K562 (cell line): ENCODE results near the gene IL13. TPM values are rescaled to one million over a fixed set of nuclear protein-coding genes. Genes with fewer than 3 reads are reported as not detected.

ENCODE experiments used
- ATAC-seq: fragments of 200-7000 bp; cut with Tn5 transposase; 3 replicates; pipeline ENCODE4 v1.9.1; 2020; ENCODE audit warnings: moderate library complexity
- BruUV-seq: library from RNA; stranded (reverse); fragments of 400-500 nt; replicated peaks from 2 replicates; lab custom pipeline; 2021; lab: Mats Ljungman, UMichigan
- CTCF ChIA-PET: fragments of 300-600 bp; formaldehyde crosslinking; extraction: SDS; loops from one replicate; lab custom pipeline; 2021; ENCODE audit warnings: low intra/inter-chr PET ratio; lab: Yijun Ruan, JAX
- POLR2A ChIA-PET: fragments of 300-600, 350-650 bp; sonication (Branson Sonifier 250); formaldehyde crosslinking; extraction: SDS; loops from one replicate; lab custom pipeline; 2021; ENCODE audit warnings: antibody characterized with exemption, inconsistent platforms; lab: Yijun Ruan, JAX
- DNase-seq, 4 experiments: peaks; one replicate each; pipeline versions ENCODE4 v3.0.0 to v3.0.0-alpha.2; 2011 to 2018; ENCODE audit warnings: low spot score in 3 of 4, mixed read lengths in 3 of 4; ENCODE audit errors: extremely low read depth in 1 of 4
- FAIRE-seq: peaks from 2 replicates; lab custom pipeline; 2011; peaks lifted over from hg19 to GRCh38; lab: Jason Lieb, UNC
- H2AFZ ChIP-seq: 2 replicates; pipeline ENCODE4 v1.6.0; 2011; ENCODE audit warnings: low read depth, low read length, control low read depth, inconsistent platforms
- H3K27ac ChIP-seq: fragments of 200-600 bp; 3 replicates; pipeline ENCODE4 v1.8.0; 2011; ENCODE audit warnings: low read depth, mild to moderate bottlenecking, control low read depth, inconsistent platforms, low read length, moderate library complexity, mixed read lengths; ENCODE audit errors: extremely low read depth
- H3K27me3 ChIP-seq, 2 experiments: fragments of 300-600 bp in 1 of 2; 2 replicates in 1 of 2; 3 replicates in 1 of 2; pipeline versions ENCODE4 v1.6.0 to v1.8.0; 2011; ENCODE audit warnings: inconsistent platforms in 2 of 2, low read length in 2 of 2, mild to moderate bottlenecking in 1 of 2, mixed read lengths in 1 of 2, moderate library complexity in 1 of 2; ENCODE audit not compliant: control insufficient read depth in 2 of 2, insufficient read depth in 2 of 2
- H3K36me3 ChIP-seq: fragments of 300-600 bp; 3 replicates; pipeline ENCODE4 v1.8.0; 2011; ENCODE audit warnings: mild to moderate bottlenecking, low read length, inconsistent platforms; ENCODE audit not compliant: control insufficient read depth, insufficient read depth
- H3K4me1 ChIP-seq, 2 experiments: fragments of 200-600 bp in 1 of 2; replicated peaks in 1 of 2; 2 replicates in 1 of 2; 3 replicates in 1 of 2; pipeline versions ENCODE4 v1.5.1 to v1.8.0; 2011; ENCODE audit warnings: inconsistent platforms in 2 of 2, low read length in 2 of 2, mild to moderate bottlenecking in 1 of 2, mixed read lengths in 1 of 2, moderate library complexity in 1 of 2; ENCODE audit not compliant: control insufficient read depth in 2 of 2, insufficient read depth in 2 of 2
- H3K4me2 ChIP-seq: 2 replicates; pipeline ENCODE4 v1.6.1; 2011; ENCODE audit warnings: low read length, control low read depth, inconsistent platforms, mixed read lengths; ENCODE audit not compliant: insufficient read depth
- H3K4me3 ChIP-seq: fragments of 200-600 bp; sonication (generic), shearing (Covaris generic); 2 replicates; pipeline ENCODE4 v1.5.1; 2016; ENCODE audit warnings: control low read depth, inconsistent platforms
- H3K79me2 ChIP-seq: fragments of 200-600 bp; 3 replicates; pipeline ENCODE4 v1.8.0; 2011; ENCODE audit warnings: low read length, inconsistent platforms; ENCODE audit not compliant: control insufficient read depth, insufficient read depth
- H3K9ac ChIP-seq, 2 experiments: 2 replicates each; pipeline versions ENCODE4 v1.6.0 to v1.6.1; 2011; ENCODE audit warnings: low read depth in 2 of 2, low read length in 2 of 2, control low read depth in 1 of 2, inconsistent platforms in 1 of 2, mild to moderate bottlenecking in 1 of 2, mixed read lengths in 1 of 2; ENCODE audit not compliant: insufficient read depth in 1 of 2
- H3K9me1 ChIP-seq: one replicate; pipeline ENCODE4 v1.6.0; 2011; ENCODE audit warnings: inconsistent platforms, mild to moderate bottlenecking, low read length, moderate library complexity; ENCODE audit not compliant: control insufficient read depth, insufficient read depth
- H3K9me3 ChIP-seq: replicated peaks from 2 replicates; pipeline ENCODE4 v1.5.1; 2011; ENCODE audit warnings: low read depth, low read length, inconsistent platforms; ENCODE audit not compliant: control insufficient read depth, insufficient read depth
- H4K20me1 ChIP-seq: replicated peaks from 2 replicates; pipeline ENCODE4 v1.6.1; 2011; ENCODE audit warnings: low read length, inconsistent platforms, mixed read lengths; ENCODE audit not compliant: control insufficient read depth, insufficient read depth
- CTCF ChIP-seq, 3 experiments: IDR thresholded peaks in 2 of 3; conservative IDR thresholded peaks in 1 of 3; 2 replicates each; pipeline ENCODE4 v1.5.1; 2011 to 2012; ENCODE audit warnings: low read length in 3 of 3, mild to moderate bottlenecking in 3 of 3, control low read depth in 2 of 3, improper control_type of control experiment in 1 of 3, inconsistent platforms in 1 of 3, low read depth in 1 of 3, mixed read lengths in 1 of 3, moderate library complexity in 1 of 3; ENCODE audit not compliant: insufficient read depth in 2 of 3
- LARP7 ChIP-seq: fragments of 450-650 bp; IDR thresholded peaks from 2 replicates; pipeline ENCODE4 v1.6.1; 2016
- MAFG ChIP-seq: fragments of 450-650 bp; conservative IDR thresholded peaks from 2 replicates; pipeline ENCODE4 v1.6.1; 2016; ENCODE audit warnings: missing genetic modification characterization, missing compliant biosample characterization
- NELFE ChIP-seq: IDR thresholded peaks from 2 replicates; pipeline ENCODE4 v1.6.1; 2011; ENCODE audit warnings: mild to moderate bottlenecking; ENCODE audit not compliant: insufficient read depth, insufficient read length
- RAD21 ChIP-seq, 2 experiments: fragments of 250-450 bp in 1 of 2; fragments of 450-650 bp in 1 of 2; sonication (Bioruptor Pico) in 1 of 2; formaldehyde crosslinking in 1 of 2; IDR thresholded peaks in 1 of 2; conservative IDR thresholded peaks in 1 of 2; 2 replicates each; pipeline versions ENCODE4 v1.4.0 to v1.8.0; 2020 to 2022; ENCODE audit warnings: mild to moderate bottlenecking in 2 of 2, moderate library complexity in 1 of 2
- ZNF79 ChIP-seq: fragments of 250-450 bp; sonication (Bioruptor Pico); IDR thresholded peaks from 2 replicates; pipeline ENCODE4 v1.4.0; 2020; ENCODE audit warnings: low read depth, mild to moderate bottlenecking, moderate library complexity
- WGBS: fragments of 100-300 bp; shearing (Covaris generic); methylation state at CpG from one replicate; pipeline ENCODE4 v1.1.6; 2016; ENCODE audit warnings: low coverage, mixed read lengths; ENCODE audit not compliant: insufficient coverage; ENCODE audit errors: missing lambda C conversion rate; 5-methylcytosine and 5-hydroxymethylcytosine counted together
- in situ Hi-C: fragments of 300-500 bp; cut with MboI; formaldehyde crosslinking; loops from 4 replicates; pipeline ENCODE4 v1.15.0; 2018; ENCODE audit warnings: inconsistent platforms, mixed read lengths
- intact Hi-C: fragments of 100-400 bp; cut with micrococcal nuclease; formaldehyde crosslinking; loops from 2 replicates; pipeline ENCODE4 v1.14.2; 2022
- polyA plus RNA-seq, 8 experiments: library from polyadenylated mRNA; depleted of rRNA in 4 of 8; stranded (reverse) in 5 of 8; unstranded in 3 of 8; fragments of >200 nt; fragmentation: Nextera tagmentation in 2 of 8; fragmentation: Illumina TruSeq in 1 of 8; extraction: Ambion mirVana in 2 of 8; extraction: Trizol in 1 of 8; gene quantifications; 2 replicates each; pipeline versions ENCODE4 v1.2.1 to v1.2.3, GENCODE V29; 2011 to 2014; ENCODE audit warnings: inconsistent platforms in 1 of 8, missing spikeins in 1 of 8
- total RNA-seq, 7 experiments: library from RNA; depleted of rRNA in 6 of 7; stranded (reverse); fragments of >200 nt in 6 of 7; fragmentation: Illumina TruSeq in 2 of 7; extraction: Trizol in 2 of 7; gene quantifications; 2 replicates each; pipeline versions ENCODE4 v1.2.1 to v1.2.3, GENCODE V29; 2011 to 2021; ENCODE audit warnings: low replicate concordance in 1 of 7
- TF ChIP-seq, protein P1 (sequence below): fragments of 250-450 bp; sonication (Bioruptor Pico); IDR thresholded peaks from 2 replicates; pipeline ENCODE4 v1.8.0; 2021; ENCODE audit warnings: moderate library complexity, mild to moderate bottlenecking, inconsistent platforms
- TF ChIP-seq, protein P2 (sequence below), 2 experiments: fragments of 450-650 bp; IDR thresholded peaks; 2 replicates each; pipeline ENCODE4 v1.6.1; 2018; ENCODE audit warnings: mild to moderate bottlenecking in 2 of 2, low read depth in 1 of 2; ENCODE audit not compliant: partially characterized antibody in 2 of 2
- TF ChIP-seq, protein P3 (sequence below): IDR thresholded peaks from 2 replicates; pipeline ENCODE4 v1.6.1; 2014; ENCODE audit warnings: antibody characterized with exemption

Gene IL13
- total and polyA plus RNA-seq, 9 of the 15 experiments (the other 6 are each of a cell fraction or from before 2014, with no cell fraction given) = not detected

DNA sequence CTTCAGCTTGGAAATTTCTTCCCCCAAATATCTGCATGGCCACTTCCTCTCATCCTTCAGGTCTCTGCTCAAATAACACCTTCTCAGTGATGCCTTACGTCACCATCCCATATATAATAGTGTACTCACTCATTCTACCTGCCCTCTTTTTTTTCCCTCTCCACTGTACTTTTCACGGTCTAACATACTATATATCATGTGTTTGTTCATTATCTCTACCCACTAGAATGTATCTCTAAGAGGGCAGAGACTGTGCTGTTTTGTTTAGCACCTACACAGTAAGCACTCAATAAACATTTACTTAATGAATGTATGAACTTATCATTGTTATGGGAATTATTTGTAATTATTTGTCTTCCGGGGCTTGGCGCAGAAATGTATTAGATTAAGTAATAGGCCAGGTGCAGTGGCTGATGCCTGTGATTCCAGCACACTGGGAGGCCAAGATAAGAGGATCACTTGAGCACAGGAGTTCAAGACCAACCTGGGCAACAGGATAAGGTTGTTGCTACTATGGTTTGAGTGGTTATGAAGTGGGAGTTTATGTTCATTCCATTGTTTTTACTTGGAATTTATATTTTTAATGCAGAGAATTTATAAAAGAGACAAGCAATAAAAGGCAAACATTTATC lies 6.0 kb upstream of the IL13 start (continued):
- TF ChIP-seq NELFE (no peak), LARP7 (no peak)
- TF ChIP-seq, protein P1, sequence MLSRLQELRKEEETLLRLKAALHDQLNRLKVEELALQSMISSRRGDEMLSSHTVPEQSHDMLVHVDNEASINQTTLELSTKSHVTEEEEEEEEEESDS (CRISPR knock-in tag) = no peak

GRCh38 chr5:132653716-132654115 lies 4.3 kb upstream of the IL13 start:
- peak in 1 of 2 experiments; percentile 31; a peak in 1 of 4 replicates for TF ChIP-seq RAD21 (CRISPR knock-in tag; conservative IDR thresholded peaks at IDR 0.05 in 1 of 2, IDR thresholded peaks at IDR 0.05 in 1 of 2)
- TF ChIP-seq ZNF79 (CRISPR knock-in tag) = no peak
- TF ChIP-seq, protein P2, sequence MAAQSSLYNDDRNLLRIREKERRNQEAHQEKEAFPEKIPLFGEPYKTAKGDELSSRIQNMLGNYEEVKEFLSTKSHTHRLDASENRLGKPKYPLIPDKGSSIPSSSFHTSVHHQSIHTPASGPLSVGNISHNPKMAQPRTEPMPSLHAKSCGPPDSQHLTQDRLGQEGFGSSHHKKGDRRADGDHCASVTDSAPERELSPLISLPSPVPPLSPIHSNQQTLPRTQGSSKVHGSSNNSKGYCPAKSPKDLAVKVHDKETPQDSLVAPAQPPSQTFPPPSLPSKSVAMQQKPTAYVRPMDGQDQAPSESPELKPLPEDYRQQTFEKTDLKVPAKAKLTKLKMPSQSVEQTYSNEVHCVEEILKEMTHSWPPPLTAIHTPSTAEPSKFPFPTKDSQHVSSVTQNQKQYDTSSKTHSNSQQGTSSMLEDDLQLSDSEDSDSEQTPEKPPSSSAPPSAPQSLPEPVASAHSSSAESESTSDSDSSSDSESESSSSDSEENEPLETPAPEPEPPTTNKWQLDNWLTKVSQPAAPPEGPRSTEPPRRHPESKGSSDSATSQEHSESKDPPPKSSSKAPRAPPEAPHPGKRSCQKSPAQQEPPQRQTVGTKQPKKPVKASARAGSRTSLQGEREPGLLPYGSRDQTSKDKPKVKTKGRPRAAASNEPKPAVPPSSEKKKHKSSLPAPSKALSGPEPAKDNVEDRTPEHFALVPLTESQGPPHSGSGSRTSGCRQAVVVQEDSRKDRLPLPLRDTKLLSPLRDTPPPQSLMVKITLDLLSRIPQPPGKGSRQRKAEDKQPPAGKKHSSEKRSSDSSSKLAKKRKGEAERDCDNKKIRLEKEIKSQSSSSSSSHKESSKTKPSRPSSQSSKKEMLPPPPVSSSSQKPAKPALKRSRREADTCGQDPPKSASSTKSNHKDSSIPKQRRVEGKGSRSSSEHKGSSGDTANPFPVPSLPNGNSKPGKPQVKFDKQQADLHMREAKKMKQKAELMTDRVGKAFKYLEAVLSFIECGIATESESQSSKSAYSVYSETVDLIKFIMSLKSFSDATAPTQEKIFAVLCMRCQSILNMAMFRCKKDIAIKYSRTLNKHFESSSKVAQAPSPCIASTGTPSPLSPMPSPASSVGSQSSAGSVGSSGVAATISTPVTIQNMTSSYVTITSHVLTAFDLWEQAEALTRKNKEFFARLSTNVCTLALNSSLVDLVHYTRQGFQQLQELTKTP (IDR thresholded peaks at IDR 0.05; ENCODE audit: low read depth in 1 of 2, partially characterized antibody in 2 of 2) = no peak
- 0 out of 6 replicates have a peak, but pooled peaks of 1 of the 3 experiments have one; percentile 17 for TF ChIP-seq CTCF (IDR thresholded peaks at IDR 0.05 in 2 of 3, conservative IDR thresholded peaks at IDR 0.05 in 1 of 3; ENCODE audit: insufficient read depth in 2 of 3, low read depth in 1 of 3, low read length in 3 of 3)
- TF ChIP-seq, protein P3, sequence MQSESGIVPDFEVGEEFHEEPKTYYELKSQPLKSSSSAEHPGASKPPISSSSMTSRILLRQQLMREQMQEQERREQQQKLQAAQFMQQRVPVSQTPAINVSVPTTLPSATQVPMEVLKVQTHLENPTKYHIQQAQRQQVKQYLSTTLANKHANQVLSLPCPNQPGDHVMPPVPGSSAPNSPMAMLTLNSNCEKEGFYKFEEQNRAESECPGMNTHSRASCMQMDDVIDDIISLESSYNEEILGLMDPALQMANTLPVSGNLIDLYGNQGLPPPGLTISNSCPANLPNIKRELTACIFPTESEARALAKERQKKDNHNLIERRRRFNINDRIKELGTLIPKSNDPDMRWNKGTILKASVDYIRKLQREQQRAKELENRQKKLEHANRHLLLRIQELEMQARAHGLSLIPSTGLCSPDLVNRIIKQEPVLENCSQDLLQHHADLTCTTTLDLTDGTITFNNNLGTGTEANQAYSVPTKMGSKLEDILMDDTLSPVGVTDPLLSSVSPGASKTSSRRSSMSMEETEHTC = no peak
- TF ChIP-seq MAFG = no peak
- TF ChIP-seq, all 486 proteins: peak for 2
- POLR2A ChIA-PET = no interaction called here
- H3K27me3 ChIP-seq = no peaks in the 10 kb centered on the region
- DNase-seq (peak in 1 of 4 experiments; percentile 36), ATAC-seq (peak; percentile 53; the same call in 2 of the 3 replicates), FAIRE-seq (no peak)
- CTCF ChIA-PET = no interaction called here
- peak overlapping the region; percentile 32; the same call in 1 of the 2 replicates for H2AFZ ChIP-seq
- no peaks in the 10 kb centered on the region for H4K20me1 ChIP-seq
- no peak overlapping the region for H3K4me2 ChIP-seq
- H3K36me3 ChIP-seq = no peaks in the 10 kb centered on the region
- BruUV-seq = no TSS peak
- H3K27ac ChIP-seq = no peak overlapping the region
- peaks cover 16 to 18% of the 10 kb centered on the region in 2 experiments; a peak in 4 of 5 replicates for H3K4me1 ChIP-seq
- intact Hi-C loops = loop anchor here (5.0 kb wide), 2 partner anchors 64 to 126 kb away; no protein-coding TSS in a partner anchor
- no peaks in the 10 kb centered on the region for H3K9me1 ChIP-seq
- WGBS = 42% methylated on average over 7 of the region's 7 CpGs
- H3K79me2 ChIP-seq = no peaks in the 10 kb centered on the region
- H3K9ac ChIP-seq = no peak overlapping the region
- in situ Hi-C loops = no loop called here
- no peak overlapping the region for H3K4me3 ChIP-seq
- no peaks in the 10 kb centered on the region for H3K9me3 ChIP-seq
